Gastroesophageal sphincter (tissue), 3 donors: ENCODE data around the gene RNF125.

ENCODE experiments used
- CTCF ChIP-seq, 4 experiments: fragments of 200-600 bp in 2 of 4; fragments of 450-650 bp in 2 of 4; sonication (generic) in 1 of 4; IDR thresholded peaks; one replicate each; pipeline ENCODE4 v1.5.1; 2017 to 2019; ENCODE audit warnings: antibody characterized with exemption in 4 of 4, mild to moderate bottlenecking in 2 of 4, moderate library complexity in 2 of 4
- POLR2A ChIP-seq, 2 donors: fragments of 450-650 bp; IDR thresholded peaks; one replicate each; pipeline ENCODE4 v1.6.1; 2017; ENCODE audit warnings: antibody characterized with exemption in 2 of 2, mild to moderate bottlenecking in 2 of 2, moderate library complexity in 1 of 2
- POLR2AphosphoS5 ChIP-seq: sonication (generic); formaldehyde crosslinking; IDR thresholded peaks from one replicate; pipeline ENCODE4 v1.6.1; 2017; ENCODE audit warnings: antibody characterized with exemption

GRCh38 chr18:32093523-32093922, 74.9 kb downstream of the RNF125 start:
- no peak for TF ChIP-seq CTCF (IDR thresholded peaks at IDR 0.05)
- no peak for TF ChIP-seq POLR2AphosphoS5
- no peak for TF ChIP-seq POLR2A (IDR thresholded peaks at IDR 0.05)
